NCI-H2227 treated with DMSO at 0.1 percent for 48 hours (cell line): ENCODE data around the gene POLA1.

ENCODE experiments used
- DNase-seq: peaks from one replicate; lab custom pipeline; 2025; lab: John Stamatoyannopoulos, UW

The POLA1 gene

DNA sequence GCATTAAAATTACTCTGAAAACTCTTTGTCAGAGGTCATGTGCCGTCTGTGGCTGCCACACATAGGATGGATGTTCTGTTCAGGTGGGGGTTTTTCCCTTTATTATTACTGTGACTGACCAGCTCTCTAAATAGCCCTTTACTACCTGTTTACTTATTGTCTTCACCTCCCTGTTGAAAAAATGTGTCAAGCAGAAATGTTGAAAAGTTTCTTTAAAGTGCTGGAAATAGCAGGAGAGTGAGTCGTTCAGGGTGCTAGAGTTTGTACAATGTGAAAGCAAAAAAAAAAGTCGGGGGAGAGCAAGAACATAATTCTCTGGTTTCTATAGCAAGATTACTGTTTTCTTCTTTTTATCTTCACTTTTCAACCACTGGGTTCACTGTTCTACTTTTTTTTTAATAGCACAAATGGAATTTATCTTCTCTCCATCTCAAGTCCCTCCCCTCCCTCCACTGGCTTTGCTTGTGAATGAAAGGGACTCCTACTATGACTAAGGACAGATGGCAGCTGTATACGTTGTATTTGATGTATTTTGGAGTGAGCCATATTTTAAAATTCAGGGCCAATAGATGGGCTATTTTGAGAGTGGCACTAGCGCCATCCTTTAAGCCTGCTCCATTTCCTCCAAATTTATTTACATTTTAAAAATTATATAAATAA lies 288.7 kb downstream of the POLA1 start:
- DNase-seq = peak; percentile 42

DNA sequence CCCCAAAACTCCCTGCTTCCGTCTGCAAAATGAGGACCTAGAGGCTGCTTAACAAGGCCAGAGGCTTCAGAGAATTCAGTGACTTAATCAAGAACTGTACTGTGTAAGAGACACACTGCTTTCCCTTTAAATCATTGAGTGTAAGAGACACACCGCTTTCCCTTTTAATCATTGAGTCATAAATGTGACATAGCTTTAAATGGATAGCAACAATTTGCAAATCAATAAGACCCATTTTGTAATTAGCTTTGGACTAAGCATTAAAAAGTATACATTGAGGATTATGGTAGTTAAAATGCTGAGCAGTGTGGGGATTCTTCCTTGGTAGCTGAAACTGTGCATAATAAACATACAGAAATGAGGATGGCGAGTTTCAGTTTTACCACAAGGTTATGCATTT lies 290.2 kb downstream of the POLA1 start:
- no peak for DNase-seq

GRCh38 chrX:24985120-24985519 lies 291.4 kb downstream of the POLA1 start:
- no peak for DNase-seq

DNA sequence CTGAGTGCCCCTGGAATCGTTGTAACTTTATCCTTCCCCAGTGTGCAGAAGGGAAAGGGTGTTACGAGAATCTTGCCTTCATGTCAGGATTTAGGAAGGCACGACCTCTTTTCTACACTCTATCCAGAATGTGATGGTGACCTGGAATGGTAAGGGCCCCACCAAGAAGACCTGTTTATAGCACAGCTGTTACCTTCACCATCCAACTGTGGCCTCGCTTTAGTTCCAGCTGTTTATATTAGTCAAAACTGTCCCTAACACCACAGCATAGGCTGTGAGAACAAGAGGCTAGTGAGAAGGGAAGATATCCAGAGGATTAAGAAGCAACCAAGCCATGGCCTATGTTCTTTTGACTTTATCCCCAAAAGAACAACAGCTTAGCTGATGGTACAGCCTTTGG lies 294.0 kb downstream of the POLA1 start:
- no peak for DNase-seq

- no peak for DNase-seq
These were observed 294.6 kb downstream of the POLA1 start for GRCh38 chrX:24988314-24988713.

- DNase-seq = peak; percentile 79
These were observed 296.8 kb downstream of the POLA1 start for GRCh38 chrX:24990535-24990934.

DNA sequence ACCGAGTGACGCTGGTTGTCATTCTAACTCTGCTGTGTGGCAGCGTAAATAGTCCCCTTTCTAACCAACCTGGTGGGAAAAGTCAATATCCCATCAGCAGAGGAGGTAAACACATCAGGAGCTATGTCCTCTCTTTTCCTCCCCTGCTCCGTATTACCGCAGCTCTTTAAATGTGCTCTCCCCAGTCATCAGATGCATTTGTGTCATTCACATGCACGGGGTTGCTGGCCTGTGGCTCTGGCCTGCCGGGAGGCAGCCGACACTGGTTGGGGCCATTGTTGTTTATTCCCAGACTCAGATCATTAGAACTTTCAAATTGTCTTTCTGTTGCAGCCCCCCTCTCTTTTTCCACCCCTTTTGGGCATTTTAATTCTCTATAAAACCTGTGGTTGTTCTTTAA lies 300.2 kb downstream of the POLA1 start:
- DNase-seq = no peak

GRCh38 chrX:24996096-24996709 lies 302.5 kb downstream of the POLA1 start:
- peak; percentile 15 for DNase-seq

DNA sequence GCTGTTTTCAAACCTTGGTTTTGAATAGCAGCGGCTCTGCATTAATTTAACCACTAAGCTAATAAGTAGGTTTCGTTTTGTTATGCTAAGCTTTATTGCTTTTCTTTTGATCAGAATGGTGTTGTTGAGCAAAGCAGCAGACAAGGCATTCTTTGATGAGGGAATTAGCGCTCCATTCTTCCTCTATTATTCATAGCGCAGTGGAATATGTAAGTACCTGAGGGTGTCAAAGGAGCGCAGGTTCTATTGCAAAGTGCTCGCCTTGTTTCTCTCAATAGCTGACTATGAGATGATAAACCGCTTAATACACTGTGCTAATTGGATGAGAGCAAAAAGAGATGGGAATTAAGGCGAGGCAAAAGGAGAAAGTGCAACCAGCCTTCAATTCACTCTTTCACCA lies 305.8 kb downstream of the POLA1 start:
- no peak for DNase-seq

GRCh38 chrX:25001808-25002660 lies 308.3 kb downstream of the POLA1 start:
- DNase-seq = no peak

GRCh38 chrX:25002661-25003020 lies 308.9 kb downstream of the POLA1 start:
- DNase-seq = no peak

- DNase-seq = no peak
These were observed 309.5 kb downstream of the POLA1 start for GRCh38 chrX:25003066-25003849.

DNA sequence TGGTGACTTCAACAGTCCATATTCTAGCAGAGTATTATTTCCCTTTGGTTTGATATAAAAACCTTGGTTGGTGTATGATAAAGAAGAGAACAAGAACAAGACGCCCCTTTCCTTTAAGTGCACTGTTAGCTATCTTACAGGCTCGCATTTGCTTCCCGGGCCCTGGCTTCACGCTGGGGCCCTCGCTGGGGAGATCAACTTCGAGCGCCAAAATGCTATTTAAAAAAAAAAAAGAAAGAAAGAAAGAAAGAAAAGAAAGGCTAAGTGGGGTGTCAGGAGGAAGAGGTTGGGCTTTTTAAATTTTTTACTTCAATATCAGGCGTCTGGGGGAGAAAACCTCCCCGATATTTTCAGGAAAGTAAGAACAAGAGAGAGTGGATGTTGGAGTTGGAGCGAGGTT lies 310.3 kb downstream of the POLA1 start:
- no peak for DNase-seq

GRCh38 chrX:25004485-25005032 lies 310.8 kb downstream of the POLA1 start:
- DNase-seq = no peak

GRCh38 chrX:25005034-25005381 lies 311.3 kb downstream of the POLA1 start:
- DNase-seq = no peak

DNA sequence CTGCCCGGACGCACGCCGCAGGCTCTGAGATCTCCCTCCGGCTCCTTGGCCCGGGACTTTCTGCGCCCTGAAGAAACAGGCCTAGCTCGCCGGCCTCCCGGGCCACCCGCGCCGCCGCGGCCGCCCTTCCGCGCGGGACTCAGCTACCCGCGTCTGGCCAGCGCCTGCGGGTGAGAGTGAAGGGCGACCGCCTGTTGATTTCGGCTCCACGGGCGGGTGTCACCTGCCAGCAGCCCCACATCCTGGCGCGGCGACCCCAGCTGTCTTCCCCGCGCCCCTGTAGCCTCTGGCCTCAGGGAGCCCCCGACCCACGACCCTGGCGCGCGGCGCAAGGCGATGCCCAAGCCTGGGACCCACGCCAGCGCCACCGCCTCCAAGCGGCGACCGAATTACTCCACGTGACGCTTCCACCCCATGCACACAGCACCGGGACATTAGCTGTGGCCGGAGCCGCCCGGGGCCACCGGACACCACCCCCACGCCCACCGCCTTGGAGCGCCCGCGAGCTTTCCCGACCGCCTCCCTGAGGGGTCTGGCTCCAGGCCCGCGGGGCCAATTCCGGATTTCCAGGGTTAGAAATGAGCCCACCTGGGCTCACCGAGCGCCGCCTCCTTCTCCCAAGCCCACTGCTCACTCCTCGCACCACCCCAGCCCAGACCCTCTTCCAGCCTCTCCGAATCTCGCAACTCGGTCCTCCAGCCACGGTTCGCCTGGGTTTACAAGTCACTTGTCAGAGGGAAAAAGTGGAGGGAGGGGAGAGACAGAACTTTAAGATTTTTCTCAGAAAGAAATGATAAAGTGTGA lies 311.9 kb downstream of the POLA1 start:
- DNase-seq = no peak

DNA sequence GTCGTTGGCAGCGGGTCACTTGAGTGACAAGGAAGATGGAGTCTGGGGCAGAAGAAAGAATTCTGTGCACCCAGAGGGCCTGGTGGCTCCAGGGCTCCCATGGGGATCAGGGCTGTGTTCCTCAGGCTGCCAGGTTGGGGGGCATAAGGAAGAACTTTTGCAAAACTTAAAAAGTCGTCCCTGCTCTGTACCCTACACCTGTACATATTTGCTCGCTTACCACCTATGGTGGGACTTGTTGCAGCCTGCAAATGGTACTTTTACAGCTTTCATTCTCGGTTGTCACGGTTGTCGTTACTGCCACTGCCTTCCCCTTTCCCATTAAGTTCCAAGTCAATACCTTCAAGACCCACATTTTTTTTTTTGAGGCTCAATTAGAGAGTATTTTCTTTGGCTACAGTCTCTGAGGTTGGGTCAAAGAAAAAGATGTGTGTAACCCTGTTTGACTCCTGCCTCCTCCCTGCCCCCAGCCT lies 312.9 kb downstream of the POLA1 start:
- DNase-seq = no peak

DNA sequence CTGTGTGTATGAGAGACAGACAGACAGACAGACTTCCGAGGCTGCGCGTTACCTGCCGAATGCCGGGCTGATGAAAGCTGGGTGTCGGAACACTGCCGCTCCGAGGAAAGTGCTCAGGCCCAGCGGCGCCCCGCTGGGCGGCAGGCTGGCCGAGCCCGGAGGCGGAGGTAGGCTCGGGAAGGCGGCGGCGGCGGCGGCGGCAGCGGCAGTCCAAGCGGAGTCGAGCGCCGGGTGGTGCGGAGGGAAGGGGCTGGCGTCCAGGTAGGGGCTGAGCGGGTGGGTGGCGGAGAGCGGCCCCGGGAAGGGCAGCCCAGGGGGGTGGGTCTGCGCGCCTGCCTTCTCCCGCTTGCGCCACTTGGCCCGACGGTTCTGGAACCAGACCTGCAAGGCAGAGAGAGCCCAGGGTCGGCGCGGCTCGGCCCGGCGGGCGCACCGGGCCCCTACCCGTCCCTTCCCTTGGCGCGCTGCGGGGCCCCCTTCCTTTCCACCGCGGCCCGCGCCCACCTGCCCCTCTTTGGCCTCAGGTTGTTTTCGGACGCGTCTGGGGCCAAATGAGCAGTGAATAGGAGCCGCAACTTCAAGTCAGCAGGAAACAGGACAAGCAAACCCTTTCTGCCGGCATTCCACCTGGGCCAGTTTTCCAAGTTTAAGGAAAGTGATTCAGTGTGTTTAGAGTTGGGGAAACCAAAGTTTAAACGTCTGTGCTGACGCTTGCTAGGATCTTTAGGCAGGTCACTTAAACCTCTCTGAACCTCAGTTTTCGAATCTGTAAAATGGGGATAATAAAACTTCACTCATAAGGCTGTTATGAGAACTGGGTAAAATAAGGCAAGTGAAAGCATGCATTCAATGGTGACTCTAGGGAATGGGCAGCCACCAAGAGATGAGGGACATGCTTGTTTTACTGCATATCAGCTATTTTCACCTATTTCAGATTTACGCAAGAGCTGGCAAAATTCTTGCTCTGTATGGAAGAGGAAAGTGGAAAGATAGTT lies 313.6 kb downstream of the POLA1 start:
- no peak for DNase-seq

DNA sequence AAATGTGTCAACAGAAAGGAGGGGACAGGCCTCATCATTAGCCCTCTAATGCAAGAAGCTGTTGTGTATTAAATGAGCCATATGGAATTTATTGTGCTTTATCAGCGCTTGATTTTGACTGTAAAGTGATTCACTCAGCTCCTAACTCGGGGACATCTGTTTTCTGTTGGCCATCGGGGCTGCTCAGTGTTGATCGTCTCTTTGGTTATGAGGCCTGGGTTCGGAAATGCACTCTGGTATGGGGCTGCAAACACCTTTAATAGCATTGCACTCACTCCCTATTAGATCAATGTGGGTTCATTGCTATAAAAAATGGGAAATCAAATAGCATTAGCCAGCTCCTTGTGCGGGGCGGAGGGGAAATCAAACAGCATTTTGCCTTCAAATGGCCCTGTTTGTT lies 315.7 kb downstream of the POLA1 start:
- no peak for DNase-seq
